NCI-H2227 treated with DMSO at 0.1 percent for 48 hours (cell line): ENCODE results near the gene PRKAR2B.
"Not testable (repeated sequence)": the region's sequence is repeated elsewhere in the genome, so short reads cannot be mapped to it uniquely, and the experiment has no call there.

ENCODE experiments used
- DNase-seq: peaks from one replicate; lab custom pipeline; 2025; lab: John Stamatoyannopoulos, UW

PRKAR2B gene

DNA sequence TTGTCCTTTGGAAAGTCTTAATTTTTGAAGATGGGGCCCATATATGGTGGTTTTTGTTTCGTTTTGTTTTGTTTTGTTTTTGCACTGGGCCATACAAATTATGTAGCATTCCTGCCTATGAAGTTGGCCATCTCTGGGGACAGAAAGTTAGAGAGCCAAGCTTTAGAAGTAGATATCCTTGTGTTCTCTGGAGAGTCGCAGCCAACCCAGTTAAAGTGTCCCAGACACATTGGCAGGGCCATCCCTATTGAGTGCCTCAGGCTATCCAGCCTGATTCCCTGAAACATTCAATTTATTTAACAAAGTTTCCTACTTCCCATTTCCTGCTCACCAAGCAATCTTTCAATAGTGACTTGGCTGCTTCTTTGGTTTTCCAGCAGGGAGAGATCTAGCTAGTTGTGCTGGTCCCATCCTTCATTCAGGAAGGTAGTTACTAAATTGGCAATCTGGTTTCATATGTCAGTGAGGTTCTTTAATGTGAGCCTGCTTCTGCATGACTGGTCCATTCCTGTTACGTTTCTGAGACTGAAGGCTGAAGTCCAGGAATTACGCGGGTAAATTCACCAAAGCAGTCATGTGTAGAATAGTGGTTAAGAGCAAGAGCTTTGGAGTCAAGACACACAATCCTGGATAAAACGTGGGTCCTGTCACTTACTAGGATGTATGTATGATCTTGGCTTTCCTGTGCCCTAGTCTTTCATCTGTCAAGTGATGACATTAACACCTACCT is 75.0 kb downstream of the PRKAR2B start:
- no peak for DNase-seq

DNA sequence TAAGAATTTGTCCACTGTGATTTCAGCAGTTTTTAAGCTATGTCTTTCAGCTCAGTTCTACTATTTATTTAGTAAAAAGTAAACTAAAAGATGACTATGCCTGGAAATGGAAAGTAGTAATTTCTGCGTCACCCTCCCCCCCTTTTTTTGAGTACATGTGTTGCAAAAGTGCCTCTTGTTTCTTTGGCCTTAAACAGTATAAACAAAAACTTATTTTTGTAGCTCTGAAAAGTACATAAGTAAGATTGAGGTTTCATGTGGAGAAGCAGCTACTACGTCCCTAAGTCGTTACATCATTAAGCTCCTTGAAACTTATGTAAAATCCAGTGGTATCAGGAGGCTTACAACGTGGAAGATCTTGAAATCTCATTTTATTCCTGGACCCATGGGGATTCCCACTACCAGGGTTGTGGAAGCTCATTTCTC is 78.0 kb downstream of the PRKAR2B start:
- DNase-seq: no peak

DNA sequence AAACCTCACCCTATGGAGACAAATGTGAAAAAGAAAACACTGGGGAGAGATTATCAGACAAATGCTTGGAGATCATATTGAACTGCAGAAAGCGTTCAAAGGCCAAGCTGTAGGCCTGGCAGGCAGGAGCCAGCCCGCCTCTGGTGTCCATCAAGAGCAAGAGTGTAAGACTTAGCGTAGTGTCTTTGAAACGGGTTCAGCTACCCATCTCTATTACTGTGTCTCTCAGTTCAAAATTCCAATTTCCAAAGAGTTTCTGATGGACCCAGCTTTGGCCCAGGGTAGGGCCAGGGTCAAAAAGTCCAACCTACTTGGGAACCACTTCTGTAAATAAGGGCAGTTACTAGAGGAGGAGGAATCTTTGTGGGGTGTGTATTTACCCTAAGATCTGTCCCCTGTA is 78.9 kb downstream of the PRKAR2B start:
- no peak for DNase-seq

DNA sequence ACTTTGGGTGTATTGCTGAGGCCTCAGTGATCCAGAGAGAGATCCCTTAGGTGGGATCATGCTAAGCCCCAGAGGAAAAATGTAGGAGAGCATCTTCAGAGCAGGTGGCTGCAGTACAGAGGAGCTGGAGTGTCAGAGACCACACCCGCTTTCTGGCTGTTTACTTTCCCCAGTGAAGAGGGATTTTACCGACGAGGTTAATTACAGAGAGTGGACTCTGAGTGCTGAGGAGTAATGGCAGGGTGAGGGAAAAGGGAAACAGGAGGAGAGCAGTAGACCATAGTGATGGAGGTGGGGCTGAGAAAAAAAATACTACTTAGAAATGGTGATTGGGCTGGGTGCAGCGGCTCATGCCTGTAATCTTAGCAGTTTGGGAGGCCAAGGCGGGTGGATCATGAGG is 81.0 kb downstream of the PRKAR2B start:
- DNase-seq: peak; percentile 95

DNA sequence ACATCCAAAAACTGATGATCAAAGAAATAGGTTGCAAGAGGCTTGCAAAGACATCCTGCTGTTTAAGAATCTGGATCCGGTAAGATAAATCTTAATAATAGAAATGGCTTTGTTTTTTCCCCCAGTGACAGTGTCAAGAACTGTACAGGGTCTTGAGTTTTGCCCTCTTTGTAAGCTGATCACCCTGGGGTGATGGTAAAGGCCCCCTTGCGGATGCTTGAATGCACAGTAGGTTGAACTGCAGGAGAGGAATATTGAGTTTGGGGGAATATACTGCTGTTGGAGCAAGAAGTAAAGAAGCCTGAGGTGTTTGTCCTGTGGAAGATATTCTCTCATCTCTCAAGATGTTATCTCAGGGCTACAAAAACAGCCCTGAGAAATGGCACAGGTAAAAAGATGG is 83.7 kb downstream of the PRKAR2B start:
- DNase-seq: no peak

DNA sequence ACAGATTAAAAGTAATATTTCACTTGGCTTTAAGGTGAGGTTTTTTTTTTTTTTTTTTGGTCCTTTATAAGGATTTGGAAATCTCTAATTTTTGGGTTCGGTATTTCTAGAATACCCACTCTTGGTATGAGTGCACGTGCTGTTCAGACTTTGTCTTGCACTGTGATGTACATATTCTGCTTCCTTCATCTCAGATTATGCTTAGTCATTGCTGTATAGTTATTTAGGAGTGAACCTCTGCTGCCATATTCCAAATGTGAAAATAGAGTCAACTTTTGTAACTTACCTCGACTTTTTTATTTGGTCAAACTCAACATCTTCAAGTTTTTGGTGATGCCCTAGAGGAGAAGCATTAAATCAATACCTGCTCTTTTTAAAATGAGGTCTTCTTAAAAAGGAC is 84.2 kb downstream of the PRKAR2B start:
- no peak for DNase-seq

DNA sequence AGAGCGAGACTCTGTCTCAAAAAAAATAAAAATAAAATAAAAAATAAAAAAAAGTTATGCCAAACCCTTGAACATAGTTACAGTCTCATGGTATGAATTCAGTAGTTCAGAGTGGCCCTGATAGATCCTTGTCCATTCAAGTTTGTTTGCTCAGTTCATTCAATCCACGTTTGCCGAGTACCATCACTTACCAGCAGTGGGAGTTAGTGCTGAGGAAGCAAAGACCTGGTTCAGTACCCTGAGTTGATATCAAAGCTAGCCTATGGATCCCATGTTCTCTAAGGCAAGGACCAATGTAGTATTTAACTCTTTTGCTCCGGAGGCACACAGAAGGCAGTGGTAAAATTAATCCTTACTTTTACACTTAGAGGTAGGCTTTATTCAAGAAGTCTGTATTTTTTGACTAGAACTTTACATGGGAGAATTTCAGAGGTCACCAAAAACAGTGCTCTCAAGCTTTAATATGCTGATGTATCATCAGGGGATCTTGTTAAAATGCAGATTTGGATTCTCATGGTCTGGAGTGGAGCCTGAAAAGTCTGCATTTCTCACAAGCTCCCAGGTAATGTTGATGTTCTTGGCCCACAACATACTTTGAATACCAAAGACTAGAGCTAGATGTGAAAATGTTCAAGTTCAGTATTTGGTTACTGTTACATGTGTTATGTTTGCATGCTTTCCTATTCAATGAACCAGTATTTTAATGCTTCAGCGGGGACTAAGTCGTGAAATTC is 86.1 kb downstream of the PRKAR2B start:
- no peak for DNase-seq

DNA sequence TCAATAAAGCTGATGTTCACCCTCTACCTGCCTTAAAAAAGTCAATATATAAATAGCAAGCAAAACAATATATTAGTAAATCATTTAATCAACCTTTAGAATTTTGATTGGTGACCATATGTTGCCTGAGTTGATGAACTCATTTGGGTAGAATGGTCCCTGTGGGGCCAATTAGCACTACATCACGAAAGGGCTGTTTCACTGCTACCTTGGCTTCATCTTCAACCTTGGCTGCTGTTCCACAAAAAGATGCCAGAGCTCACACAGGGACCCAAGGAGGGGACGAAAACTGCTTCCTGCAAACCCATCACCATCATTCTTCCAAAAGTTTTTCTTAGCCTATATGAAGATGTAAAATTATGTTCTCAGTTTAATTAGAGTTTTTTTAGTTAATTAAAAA is 88.9 kb downstream of the PRKAR2B start:
- no peak for DNase-seq

DNA sequence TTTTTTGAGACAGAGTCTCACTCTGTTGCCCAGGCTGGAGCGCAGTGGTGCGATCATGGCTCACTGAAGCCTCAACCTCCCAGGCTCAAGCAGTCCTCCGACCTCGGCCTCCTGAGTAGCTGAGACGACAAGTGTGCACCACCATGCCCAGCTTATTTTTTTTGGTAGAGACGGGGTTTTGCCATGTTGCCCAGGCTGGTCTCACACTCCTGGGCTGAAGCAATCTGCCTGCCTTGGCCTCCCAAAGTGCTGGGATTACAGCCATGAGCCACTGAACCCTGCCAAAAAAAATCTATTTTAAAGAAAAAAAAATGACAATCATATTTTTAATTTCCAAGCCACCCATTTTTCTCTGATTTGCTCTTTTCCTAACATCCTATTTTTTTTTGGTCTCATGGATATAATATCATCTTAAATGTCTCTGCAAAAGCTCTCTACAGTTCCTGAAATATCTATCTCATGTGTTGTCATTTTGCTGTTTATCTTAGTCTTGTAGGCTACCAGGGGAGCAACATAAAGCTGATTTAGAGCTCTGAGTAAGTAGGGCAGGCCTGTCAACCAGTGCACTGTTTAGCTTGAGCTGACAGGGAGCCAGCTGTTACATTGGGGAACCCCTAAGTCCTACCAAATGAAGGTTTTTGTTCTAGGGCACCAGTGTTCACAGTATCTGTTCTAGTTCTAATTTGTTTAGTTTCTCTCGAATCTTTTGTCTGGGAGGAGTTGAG is 94.4 kb downstream of the PRKAR2B start:
- no peak for DNase-seq

DNA sequence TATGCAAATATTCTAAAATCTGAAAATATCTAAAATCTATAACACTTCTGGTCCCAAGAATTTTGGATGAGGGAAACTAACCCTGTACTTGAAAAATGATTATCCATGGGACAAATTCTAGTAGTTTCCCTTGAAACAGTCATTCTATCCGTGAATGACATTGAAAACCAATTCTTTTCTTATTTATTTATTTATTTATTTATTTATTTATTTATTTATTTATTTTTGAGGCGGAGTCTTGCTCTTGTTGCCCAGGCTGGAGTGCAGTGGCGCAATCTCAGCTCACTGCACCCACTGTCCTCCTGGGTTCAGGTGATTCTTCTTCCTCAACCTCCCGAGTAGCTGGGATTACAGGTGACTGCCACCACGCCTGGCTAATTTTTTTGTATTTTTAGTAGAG is 99.4 kb downstream of the PRKAR2B start:
- DNase-seq: not testable (repeated sequence)

DNA sequence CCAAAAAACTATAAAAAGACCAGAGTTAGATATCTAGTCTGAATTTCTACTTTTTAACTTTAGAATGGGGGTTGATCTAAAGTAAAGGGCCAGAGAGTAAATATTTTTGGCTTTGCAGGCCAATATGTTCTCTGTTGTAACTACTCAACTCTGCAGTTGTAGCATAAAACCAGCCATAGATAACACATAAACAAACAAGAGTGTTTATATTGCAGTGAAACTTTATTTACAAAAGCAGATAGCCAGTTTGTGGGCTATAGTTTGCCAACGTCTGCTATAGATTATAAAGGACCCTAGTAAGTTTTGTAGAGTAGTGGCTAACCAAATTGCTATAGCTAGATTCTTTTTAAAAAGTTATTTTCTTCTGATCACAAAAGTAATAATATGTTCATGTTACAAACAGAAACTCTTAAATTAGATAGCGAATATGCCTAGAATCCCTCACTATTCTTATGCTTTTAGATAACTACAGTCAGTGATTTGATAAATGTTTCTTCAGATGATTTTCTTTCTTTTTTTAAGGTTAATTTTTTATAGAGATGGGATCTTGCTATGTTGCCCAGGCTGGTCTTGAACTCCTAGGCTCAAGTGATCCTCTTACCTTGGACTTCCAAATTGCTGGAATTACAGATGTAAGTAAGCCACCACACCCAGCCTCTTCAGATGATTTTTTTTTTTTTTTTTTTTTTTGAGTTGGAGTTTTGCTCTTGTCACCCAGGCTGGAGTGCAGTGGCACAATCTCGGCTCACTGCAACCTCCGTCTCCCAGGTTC is 100.7 kb downstream of the PRKAR2B start:
- no peak for DNase-seq

DNA sequence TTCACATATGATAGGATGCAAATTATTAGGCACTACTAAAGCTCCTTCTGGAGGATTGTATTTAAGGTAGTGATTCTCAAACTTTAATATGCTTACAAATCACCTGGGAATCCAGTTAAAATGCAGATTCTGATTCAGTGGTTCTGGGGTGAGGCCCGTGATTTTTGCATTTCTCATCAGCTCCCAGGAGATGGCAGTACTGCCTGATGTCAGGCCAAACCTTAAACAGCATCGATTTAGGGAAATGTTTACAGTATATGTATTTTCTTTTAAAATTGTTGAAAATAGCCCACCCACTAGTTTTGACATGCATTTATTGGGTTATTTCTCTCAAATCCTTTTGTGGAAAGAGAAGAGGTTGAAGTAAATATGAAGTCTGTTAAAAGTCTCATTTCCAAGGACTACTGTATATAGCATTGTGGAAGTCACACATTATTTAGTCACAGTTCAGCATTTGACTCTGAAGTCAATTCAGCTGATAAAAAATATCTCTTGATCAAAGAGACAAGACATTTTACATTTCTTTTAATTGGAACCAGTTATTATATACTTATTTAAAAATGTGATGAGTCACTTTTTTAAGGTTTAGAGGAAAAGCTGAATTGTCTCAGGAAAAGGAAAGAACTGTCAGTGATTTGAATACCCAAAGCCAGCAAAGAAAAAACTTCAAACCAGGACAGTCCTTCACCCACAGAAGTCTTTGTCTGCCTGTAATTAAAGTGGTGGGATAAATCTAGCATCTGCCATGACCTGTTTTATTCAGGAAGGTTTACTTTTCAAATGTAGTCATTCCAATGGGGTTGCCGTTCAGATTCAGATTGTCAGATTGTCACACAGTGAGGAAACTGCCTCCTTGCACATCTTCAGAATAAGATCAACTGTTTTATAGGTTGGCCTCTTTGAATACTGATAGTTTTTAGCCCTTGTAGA is 103.2 kb downstream of the PRKAR2B start:
- DNase-seq: no peak

DNA sequence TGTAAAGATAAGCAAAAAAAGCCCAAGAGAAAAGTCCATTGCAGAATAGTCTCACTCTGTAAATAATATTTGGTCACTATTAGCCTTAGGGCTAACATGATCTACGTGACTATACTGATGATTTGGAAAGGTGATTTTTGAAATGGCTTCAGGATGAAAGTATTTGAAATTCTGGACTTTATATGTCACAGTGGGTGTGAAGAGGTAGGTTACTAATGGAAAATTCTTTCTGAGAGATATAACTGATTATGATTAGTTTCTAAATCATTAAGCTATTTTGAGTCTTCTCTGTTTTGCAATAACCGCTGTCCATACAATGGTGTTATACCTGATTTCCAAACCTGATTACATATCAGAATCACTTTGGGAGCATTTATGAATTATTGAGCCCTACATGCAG is 104.2 kb downstream of the PRKAR2B start:
- no peak for DNase-seq

DNA sequence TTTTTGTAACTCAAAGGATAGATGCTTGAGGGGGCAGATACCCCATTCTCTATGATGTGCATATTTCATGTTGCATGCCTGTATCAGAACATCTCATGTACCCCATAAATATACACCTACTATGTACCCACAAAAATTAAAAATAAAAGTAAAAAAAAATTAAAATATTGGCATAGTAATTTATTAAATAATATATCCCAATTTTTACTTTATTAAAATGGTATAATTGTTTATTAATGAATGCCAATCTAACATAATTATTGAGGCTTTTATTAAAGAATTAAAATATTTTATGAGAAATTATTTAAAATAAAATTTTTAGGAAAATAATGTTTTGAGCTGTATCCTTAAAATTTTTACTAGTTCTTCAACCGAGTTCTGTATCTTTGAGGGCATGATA is 105.4 kb downstream of the PRKAR2B start:
- DNase-seq: no peak

DNA sequence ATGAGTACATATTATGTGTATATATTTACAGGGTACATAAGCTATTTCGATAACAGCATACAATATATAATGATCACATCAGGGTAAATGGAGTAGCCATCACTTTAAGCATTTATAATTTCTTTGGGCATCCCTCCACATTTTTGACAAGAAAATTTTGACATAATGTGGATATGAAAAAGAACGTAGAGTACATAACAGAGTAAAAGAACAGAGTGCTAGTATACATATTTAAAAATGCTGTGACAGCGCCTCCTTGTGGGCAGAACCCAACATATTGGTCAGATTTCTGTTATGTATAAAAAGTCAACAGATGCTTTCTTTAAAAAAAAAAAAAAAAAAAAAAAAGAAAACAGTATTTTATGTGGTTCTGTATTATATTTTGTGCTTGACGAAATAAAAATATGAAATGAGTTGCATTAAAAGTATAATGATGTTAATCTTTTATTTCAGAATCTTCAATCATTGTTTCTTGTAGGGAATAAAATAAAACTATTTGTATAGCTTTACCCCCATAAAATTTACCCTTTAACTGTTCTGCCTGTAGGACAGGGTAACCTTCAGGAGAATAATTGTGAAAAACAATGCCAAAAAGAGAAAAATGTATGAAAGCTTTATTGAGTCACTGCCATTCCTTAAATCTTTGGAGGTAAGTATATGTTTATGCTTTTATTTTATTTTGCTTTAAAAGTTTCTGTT is 106.0 kb downstream of the PRKAR2B start:
- DNase-seq: peak; percentile 77

DNA sequence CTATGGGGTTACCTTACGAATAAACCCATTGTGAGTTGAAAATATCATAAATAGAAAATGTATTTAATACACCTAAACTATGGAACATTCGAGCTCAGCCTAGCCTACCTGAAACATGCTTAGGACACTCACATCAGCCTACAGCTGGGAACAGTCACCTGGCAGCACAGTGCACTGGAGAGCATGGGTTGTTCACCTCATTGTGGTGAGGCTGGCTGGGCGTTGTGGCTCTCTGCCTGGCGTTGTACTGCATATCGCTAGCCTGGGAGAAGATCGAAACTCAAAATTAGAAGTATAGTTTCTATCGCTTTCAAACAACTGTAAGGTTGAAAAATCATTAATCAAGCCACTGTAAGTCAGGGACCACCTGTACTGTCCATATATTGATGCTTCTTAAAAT is 107.0 kb downstream of the PRKAR2B start:
- DNase-seq: no peak

DNA sequence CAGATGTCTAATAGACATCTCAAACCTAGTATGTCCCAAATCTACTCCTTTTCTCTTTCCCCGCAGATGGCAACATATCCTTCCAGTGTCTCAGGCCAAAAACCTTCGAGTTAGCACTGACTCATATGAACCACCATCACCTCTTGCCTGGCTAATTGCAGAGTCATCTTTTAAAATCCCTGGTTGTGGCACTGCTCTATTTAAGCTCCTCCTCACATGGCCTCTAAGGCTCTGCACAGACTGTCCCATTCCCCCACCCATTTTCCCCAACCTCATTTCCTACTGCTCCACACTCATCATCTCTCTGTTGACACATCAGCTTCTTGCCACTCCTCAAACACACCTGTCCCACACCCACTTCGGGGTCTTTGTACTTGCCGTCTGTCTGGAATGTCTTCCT is 107.5 kb downstream of the PRKAR2B start:
- no peak for DNase-seq

DNA sequence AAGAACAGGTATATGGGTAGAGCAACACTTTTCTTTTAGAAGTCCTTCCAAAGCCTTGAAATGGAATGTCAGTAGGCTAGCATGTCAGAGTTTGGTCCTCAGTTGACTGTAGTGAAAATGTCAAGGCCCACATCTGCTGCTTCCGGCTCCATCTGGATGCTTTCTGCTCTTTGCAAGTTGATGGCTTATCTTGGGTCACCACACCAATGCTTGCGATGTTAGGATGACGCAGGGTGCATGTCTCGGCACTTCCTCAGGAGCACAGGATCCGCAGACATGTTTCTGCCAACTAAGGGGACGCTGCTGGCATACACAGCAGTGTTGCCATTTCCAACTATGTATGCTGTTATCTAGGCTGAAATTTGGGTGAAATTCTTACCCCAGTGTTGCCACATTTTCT is 110.3 kb downstream of the PRKAR2B start:
- DNase-seq: no peak

DNA sequence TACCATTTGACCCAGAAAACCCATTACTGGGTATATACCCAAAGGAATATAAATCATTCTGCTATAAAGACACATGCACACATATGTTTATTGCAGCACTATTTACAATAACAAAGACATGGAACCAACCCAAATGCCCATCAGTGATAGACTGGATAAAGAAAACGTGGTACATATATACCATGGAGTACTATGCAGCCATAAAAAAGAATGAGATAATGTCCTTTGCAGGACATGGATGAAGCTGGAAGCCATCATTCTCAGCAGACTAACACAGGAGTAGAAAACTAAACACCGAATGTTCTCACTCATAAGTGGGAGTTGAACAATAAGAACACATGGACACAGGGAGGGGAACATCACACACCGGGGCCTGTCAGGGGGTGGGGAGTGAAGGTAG is 111.2 kb downstream of the PRKAR2B start:
- DNase-seq: not testable (repeated sequence)

DNA sequence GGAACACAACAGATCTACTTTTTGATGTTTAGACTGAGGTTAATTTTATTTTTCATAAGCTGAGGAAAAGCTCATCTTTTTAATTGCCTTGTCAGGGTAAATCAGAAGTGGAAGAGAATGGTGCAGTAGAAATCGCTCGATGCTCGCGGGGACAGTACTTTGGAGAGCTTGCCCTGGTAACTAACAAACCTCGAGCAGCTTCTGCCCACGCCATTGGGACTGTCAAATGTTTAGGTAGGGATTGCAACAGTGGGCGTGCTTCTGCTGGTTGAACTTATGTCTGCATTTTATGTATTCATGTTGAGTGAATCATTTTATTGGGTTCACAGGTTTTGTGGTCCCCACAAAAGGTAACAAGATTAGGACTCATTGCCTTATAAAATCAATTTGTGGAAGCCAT is 112.6 kb downstream of the PRKAR2B start:
- no peak for DNase-seq

DNA sequence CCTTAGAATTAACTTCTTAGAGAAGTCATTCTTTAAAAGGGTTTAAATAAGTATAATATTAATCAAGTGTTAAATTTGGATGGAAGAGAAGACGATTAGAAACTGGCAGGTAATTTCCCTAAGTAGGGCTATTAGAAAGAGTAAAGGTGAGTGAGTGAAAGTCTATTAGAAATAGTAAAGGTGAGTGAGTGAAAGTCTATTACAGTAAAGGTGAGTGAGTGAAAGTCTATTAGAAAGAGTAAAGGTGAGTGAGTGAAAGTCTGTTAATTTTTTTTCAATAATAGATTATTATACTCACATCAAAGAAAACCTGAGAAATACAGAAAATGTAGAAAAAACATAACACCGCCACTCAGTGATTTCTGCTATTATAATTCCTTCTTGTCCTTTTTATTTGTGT is 113.5 kb downstream of the PRKAR2B start:
- no peak for DNase-seq
